Frontal cortex (tissue), 4 donors: ENCODE results near the gene GRIN2A. TPM values are rescaled to one million over a fixed set of nuclear protein-coding genes. Genes with fewer than 3 reads are reported as not detected.

ENCODE experiments used
- DNase-seq, 2 donors: peaks; one replicate each; pipeline ENCODE4 v3.0.0; 2012; ENCODE audit warnings: low spot score in 2 of 2
- FAIRE-seq: peaks from 2 replicates; lab custom pipeline; 2012; peaks lifted over from hg19 to GRCh38; lab: Jason Lieb, UNC
- total RNA-seq: library from RNA; depleted of rRNA; stranded (reverse); fragments of >200 nt; gene quantifications from one replicate; pipeline ENCODE4 v1.2.3, GENCODE V29; 2014
- donor health status: control.
- donor health status: control.
- donor health status: control.

GRIN2A gene
- total RNA-seq, 1 donor from 2014 or later: 6.9 TPM

DNA sequence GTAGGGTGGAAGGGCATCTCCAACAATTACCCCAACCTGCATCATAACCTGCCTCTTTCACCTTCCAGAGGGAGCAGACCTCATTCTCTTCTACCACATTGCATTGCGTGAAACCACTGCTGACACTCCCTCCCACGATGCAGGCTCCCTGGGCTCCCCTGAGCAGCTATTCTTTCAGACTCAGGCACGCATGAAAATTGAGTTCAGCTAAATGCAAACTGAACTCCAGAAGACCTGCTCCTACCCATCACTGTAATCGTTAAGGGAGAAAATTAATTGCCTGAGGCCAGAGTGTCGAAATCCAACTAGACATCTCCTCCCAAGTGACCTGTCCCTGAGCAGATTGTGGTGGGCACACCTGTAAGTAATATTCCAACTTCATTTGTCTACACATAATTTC lies 186.0 kb downstream of the GRIN2A start:
- FAIRE-seq (no peak), DNase-seq (no peak)

- no peak for FAIRE-seq
- no peak for DNase-seq
Observed at GRCh38 chr16:9992441-9992840, 189.8 kb downstream of the GRIN2A start.

DNA sequence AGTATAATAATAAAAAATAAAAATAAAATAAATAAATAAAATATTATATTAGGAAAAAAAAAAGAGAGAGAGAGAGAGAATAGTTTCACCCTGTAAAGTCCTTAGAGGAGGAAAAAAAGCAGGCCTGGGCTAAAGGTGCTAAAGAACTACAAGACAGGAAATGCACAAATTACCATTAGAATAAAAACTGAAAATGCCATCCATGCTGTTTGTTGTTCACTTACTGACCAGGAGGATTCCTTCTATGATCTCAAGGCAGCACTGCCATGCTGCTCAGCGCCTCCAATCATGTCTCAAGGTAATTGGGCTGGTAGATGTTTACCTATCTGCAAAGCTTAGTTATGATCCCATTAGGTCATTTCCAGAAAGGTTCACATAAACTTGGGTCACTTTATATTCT lies 201.2 kb downstream of the GRIN2A start:
- no peak for FAIRE-seq
- DNase-seq: no peak

DNA sequence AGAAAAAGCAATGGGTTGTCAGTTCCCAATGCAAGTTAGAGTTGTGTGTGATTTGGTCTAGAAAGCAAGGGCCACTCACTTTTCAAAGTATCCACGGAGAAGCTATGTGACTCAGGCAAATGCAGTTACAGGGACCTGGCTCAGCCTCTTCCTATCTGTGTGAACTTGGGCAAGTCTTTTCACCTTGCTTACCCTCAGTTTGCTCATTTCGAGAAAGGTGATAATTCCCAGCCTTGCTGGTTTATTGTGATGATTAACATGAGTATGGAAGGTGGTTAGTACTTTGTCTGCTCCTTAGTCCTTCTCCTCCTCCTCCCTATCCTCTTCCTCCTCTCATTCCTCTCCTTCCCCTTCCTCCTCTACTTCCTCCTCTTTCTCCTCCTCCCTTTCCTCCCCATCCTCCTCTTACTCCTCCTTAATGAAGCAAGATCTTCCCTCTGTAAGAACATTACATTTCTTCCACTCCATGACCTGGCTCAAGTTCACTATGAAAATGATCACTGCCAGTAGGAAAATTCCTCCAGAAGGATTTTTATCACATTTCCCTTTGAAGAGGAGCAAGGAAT lies 204.0 kb downstream of the GRIN2A start:
- FAIRE-seq (no peak), DNase-seq (no peak)

DNA sequence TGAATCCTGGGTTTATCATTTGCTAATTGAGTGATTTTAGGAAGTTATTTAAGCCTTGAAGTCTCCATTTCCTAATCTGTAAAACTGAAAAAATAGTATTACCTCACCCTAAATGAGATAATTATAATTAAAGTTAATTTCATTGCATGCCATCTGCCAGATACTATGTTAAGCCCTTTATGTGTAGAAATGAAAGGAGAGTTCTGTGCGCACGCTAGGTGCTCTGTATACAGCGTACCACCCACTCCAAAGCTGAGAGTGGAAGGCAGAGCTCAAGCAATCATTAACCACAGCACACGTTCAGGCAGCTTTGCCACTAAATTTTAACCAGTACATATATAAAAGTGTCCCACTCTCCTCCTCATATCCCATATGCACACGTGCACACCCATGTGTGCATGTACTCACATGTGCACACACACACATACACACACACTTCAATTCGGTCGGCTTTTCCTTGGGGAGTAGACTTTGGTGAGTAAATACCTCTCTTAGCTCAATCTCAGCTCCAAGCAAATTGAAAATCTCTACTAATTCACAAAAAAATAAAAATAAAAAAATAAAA lies 204.8 kb downstream of the GRIN2A start:
- FAIRE-seq (no peak), DNase-seq (no peak)

GRCh38 chr16:9976601-9977000 lies 205.6 kb downstream of the GRIN2A start:
- DNase-seq (no peak), FAIRE-seq (no peak)

DNA sequence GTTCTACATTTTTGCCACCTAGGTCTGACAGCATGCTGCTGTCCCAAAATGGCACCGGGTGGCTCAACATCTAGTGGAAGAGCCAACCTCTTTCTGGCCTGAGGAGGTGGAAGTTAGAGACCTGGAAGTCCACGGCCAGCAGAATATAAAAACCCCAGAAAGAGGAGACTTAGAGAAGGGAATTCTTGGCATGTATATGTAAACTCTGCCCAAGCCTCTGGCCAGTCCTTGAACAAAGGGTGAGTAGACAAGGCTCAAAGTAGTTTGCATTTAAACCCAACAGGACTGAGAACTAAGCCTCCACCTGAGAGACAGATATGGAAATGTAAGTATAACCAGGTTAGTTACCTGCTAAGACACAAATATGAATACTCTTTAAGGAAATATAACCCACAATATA lies 210.3 kb downstream of the GRIN2A start:
- no peak for FAIRE-seq
- no peak for DNase-seq

- FAIRE-seq: no peak
- no peak for DNase-seq
Observed at GRCh38 chr16:9970796-9971195, 211.4 kb downstream of the GRIN2A start.

GRCh38 chr16:9970244-9970643 lies 212.0 kb downstream of the GRIN2A start:
- FAIRE-seq: no peak
- no peak for DNase-seq

GRCh38 chr16:9969580-9969979 lies 212.6 kb downstream of the GRIN2A start:
- FAIRE-seq (no peak), DNase-seq (no peak)

DNA sequence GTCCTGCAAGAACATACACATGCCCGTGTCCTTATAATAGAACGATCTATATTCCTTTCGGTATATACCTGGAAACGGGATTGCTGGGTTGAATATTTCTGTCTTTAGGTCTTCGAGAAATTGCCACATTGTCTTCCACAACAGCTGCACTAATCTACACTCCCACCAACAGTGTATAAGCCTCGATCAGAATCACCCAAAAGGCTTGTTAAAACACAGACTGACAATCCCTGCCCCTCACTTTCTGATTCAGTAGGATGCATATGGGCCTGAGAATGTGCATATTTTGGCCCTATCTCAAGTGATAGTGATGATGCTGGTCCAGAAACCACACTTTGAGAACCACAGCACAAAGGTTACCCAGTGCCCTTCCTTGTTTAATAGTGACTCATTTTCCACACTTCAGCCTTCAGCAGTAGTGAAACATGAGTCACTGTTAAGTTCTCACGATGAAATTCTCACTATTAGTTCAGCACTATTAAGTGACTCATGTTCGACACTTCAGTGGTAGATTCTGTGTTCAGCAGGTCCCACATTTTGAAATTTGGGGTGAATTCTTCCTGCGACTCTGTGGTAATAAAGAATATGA lies 215.6 kb downstream of the GRIN2A start:
- FAIRE-seq (no peak), DNase-seq (no peak)

- no peak for DNase-seq
- FAIRE-seq: no peak
Observed at GRCh38 chr16:9965079-9965478, 217.1 kb downstream of the GRIN2A start.

DNA sequence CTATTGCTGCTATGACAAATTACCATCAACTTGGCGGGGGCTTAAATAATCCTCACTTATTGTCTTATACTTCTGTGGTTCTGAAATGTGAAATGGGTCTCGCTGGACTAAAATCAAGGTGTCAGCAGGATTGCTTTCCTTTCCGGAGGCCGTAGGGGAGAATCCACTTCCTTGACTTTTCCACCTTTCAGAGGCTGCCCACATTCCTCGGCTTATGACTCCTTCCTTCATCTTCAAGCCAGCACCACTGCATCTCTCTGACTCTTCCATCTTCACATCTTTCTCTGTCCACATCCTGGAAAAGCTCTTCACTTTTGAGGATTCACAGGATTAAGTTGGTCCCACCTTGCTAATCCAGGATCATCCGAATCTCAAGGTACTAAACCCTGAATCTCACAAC lies 217.8 kb downstream of the GRIN2A start:
- no peak for FAIRE-seq

GRCh38 chr16:9957433-9957832 lies 224.8 kb downstream of the GRIN2A start:
- DNase-seq (no peak), FAIRE-seq (no peak)

More for the DNA sequence above, 217.8 kb downstream of the GRIN2A start:
- no peak for DNase-seq

DNA sequence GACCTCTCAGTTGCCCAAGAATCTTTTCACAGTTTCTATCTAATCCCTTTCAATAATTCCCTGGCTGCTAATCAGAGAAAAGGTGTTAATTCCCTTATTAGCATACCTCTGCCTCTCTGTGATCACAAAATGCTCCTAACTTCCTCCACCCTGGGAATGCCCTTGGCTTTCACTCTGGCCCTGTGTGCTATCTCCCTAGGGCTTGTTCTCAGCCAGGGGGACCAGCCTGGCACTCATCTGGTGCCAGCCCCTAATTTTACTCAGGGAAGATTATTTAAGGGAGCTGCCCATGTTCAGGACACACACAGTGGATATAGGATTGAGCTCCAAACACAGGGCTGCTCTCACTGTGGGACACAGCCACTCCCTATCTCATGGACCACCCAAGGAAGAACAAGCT lies 225.2 kb downstream of the GRIN2A start:
- DNase-seq (no peak), FAIRE-seq (no peak)

- FAIRE-seq (no peak), DNase-seq (no peak)
Observed at GRCh38 chr16:9955677-9956076, 226.6 kb downstream of the GRIN2A start.

- FAIRE-seq: no peak
- no peak for DNase-seq
Observed at GRCh38 chr16:9953908-9954570, 228.2 kb downstream of the GRIN2A start.

GRCh38 chr16:9950658-9951057 lies 231.6 kb downstream of the GRIN2A start:
- DNase-seq (no peak), FAIRE-seq (no peak)

DNA sequence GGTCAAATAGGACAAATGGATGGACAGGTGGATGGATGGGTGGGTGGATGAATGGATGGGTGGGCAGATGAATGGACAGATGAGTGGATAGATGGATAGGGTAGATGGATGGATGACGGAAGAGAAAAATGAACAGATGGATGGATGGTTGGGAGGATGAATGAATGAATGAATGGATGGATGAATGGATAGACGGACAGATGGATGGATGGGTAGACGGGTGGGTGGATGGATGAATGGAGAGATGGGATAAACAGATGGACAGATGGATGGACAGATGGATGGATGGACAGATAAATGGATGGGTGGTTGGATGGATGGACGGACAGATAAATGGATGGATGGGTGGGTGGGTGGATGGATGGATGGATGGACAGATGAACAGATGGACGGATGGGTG lies 232.8 kb downstream of the GRIN2A start:
- no peak for FAIRE-seq

GRCh38 chr16:9948933-9949332 lies 233.3 kb downstream of the GRIN2A start:
- DNase-seq: no peak
- FAIRE-seq: no peak

More for the DNA sequence above, 232.8 kb downstream of the GRIN2A start:
- DNase-seq: no peak

DNA sequence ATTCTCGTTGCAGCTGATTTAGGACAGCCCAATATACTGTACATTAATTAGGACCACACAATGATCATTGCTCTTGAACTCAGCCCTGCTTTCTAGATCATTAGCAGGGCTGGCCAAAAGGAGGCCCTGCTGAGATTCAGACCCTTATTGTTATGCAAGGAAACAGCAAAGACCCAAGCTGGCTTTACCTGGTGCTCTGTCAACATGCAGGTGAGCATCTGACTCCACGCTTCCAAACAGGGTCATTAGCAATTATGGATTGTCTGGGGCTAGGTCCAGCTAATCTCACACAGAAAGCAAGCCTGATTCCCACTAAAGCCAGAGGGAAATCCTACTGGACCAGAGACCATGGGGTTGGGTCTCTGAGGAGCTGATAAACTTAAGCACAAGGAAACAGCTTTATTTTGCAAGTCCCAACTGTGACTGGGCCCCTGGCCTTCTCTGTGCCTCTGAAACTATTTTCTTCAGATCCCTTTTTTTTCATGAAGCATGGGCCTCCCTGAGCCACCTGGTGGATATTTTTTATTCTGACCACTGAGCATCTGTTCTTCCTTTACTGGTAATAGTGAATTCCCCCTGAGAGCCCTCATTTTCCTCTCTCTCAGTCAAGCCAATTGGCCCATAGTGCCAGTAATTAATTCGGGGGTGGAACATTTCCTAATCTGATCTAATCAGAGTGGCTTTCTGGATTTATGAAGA lies 236.1 kb downstream of the GRIN2A start:
- FAIRE-seq: no peak
- DNase-seq: no peak
